ENCODE measurements around the gene TRAF2. TPM values are rescaled to one million over a fixed set of nuclear protein-coding genes. Genes with fewer than 3 reads are reported as not detected.
A peak's percentile ranks its signal among the peaks of the same experiment; 100 is the strongest.

The TRAF2 gene
- total and polyA plus RNA-seq, 2 of the 13 experiments (the other 11 are each of a cell fraction or from before 2014, with no cell fraction given) = 12.4 to 13.6 TPM

GRCh38 chr9:136847826-136848392, 38.4 kb upstream of the TRAF2 start (continued):
- TF ChIP-seq HDAC2 (CRISPR knock-in tag; IDR thresholded peaks at IDR 0.05) (peak; percentile 23; the same call in 1 of the 2 replicates), SP1 (IDR thresholded peaks at IDR 0.05) (no peak), SP1 (CRISPR knock-in tag; IDR thresholded peaks at IDR 0.05) (peak; percentile 64), ZNF589 (CRISPR knock-in tag; conservative IDR thresholded peaks at IDR 0.05) (peak; percentile 72; the same call in 1 of the 2 replicates), ZSCAN5A (CRISPR knock-in tag; IDR thresholded peaks at IDR 0.05; ENCODE audit: borderline replicate concordance) (peak; percentile 74), ZNF790 (CRISPR knock-in tag; IDR thresholded peaks at IDR 0.05; ENCODE audit: borderline replicate concordance) (peak; percentile 91), KLF16 (CRISPR knock-in tag; IDR thresholded peaks at IDR 0.05) (peak; percentile 36 to 68; a peak in 1 of 4 replicates), HNRNPUL1 (IDR thresholded peaks at IDR 0.05; ENCODE audit: low read depth, low read length) (no peak), KAT2B (IDR thresholded peaks at IDR 0.05; ENCODE audit: borderline replicate concordance, low read depth, low read length) (no peak), GMEB1 (CRISPR knock-in tag; IDR thresholded peaks at IDR 0.05; ENCODE audit: borderline replicate concordance) (peak; percentile 75; the same call in 1 of the 2 replicates), ZNF800 (CRISPR knock-in tag; IDR thresholded peaks at IDR 0.05) (peak; percentile 82; the same call in 1 of the 2 replicates), ZNF660 (CRISPR knock-in tag; IDR thresholded peaks at IDR 0.05; ENCODE audit: borderline replicate concordance, low read depth) (no peak), THAP7 (CRISPR knock-in tag; IDR thresholded peaks at IDR 0.05) (0 out of 2 replicates have a peak, but pooled peaks have one; percentile 60), ATF7-NPFF (CRISPR knock-in tag; IDR thresholded peaks at IDR 0.05; ENCODE audit: low read depth) (peak; percentile 77), ZNF33B (CRISPR knock-in tag; IDR thresholded peaks at IDR 0.05) (peak; percentile 75; the same call in 1 of the 2 replicates), ZNF253 (CRISPR knock-in tag; IDR thresholded peaks at IDR 0.05; ENCODE audit: borderline replicate concordance) (peak; percentile 53; the same call in 1 of the 2 replicates), ZNF772 (CRISPR knock-in tag; IDR thresholded peaks at IDR 0.05) (peak; percentile 79), TFDP1 (CRISPR knock-in tag; IDR thresholded peaks at IDR 0.05; ENCODE audit: borderline replicate concordance) (peak; percentile 38; the same call in 1 of the 2 replicates), ZBTB14 (CRISPR knock-in tag; IDR thresholded peaks at IDR 0.05) (peak; percentile 50; the same call in 1 of the 2 replicates), GABPA (IDR thresholded peaks at IDR 0.05; ENCODE audit: low read depth, low read length) (no peak), GABPA (CRISPR knock-in tag; IDR thresholded peaks at IDR 0.05; ENCODE audit: low read depth) (no peak), FOXP1 (IDR thresholded peaks at IDR 0.05) (no peak), FOXP1 (CRISPR knock-in tag; IDR thresholded peaks at IDR 0.05) (no peak)
